OCI-LY1 (cell line): ENCODE data around the gene CDH26.

Experiments
- H2AFZ ChIP-seq: fragments of 200-600 bp; sonication (generic), shearing (Covaris generic); 2 replicates; pipeline ENCODE4 v1.6.0; 2014; ENCODE audit warnings: antibody characterized with exemption, mild to moderate bottlenecking, low read length
- H3F3A ChIP-seq: fragments of 200-600 bp; sonication (generic), shearing (Covaris generic); 2 replicates; pipeline ENCODE4 v1.6.0; 2014; ENCODE audit warnings: mild to moderate bottlenecking, antibody characterized with exemption, low read length, moderate library complexity; ENCODE audit not compliant: insufficient read depth
- H3K27ac ChIP-seq: fragments of 200-600 bp; sonication (generic); 2 replicates; pipeline ENCODE4 v1.5.1; 2014; ENCODE audit warnings: low read length, mixed run types, mild to moderate bottlenecking, low read depth; ENCODE audit not compliant: poor library complexity, severe bottlenecking
- H3K27me3 ChIP-seq: fragments of 200-600 bp; sonication (generic); 2 replicates; pipeline ENCODE4 v1.6.0; 2014; ENCODE audit warnings: antibody characterized with exemption, mild to moderate bottlenecking, low read length, moderate library complexity; ENCODE audit not compliant: insufficient read depth
- H3K36me3 ChIP-seq: fragments of 200-600 bp; sonication (generic); 2 replicates; pipeline ENCODE4 v1.6.1; 2014; ENCODE audit warnings: mild to moderate bottlenecking, antibody characterized with exemption, low read length, moderate library complexity, mixed read lengths; ENCODE audit not compliant: insufficient read depth
- H3K4me1 ChIP-seq: fragments of 200-600 bp; sonication (generic); 2 replicates; pipeline ENCODE4 v1.5.1; 2014; ENCODE audit warnings: mild to moderate bottlenecking, low read length, moderate library complexity; ENCODE audit not compliant: insufficient read depth, severe bottlenecking
- H3K4me2 ChIP-seq: fragments of 200-600 bp; sonication (generic), shearing (Covaris generic); 2 replicates; pipeline ENCODE4 v1.6.1; 2014; ENCODE audit warnings: low read length
- H3K4me3 ChIP-seq: fragments of 200-600 bp; sonication (generic); 2 replicates; pipeline ENCODE4 v1.5.1; 2014; ENCODE audit warnings: low read length, low read depth, mild to moderate bottlenecking, mixed read lengths; ENCODE audit not compliant: poor library complexity, severe bottlenecking
- H3K79me2 ChIP-seq: fragments of 200-600 bp; shearing (Covaris generic); 2 replicates; pipeline ENCODE4 v1.6.1; 2016; ENCODE audit warnings: mixed run types, low read length, mixed read lengths; ENCODE audit not compliant: insufficient read depth
- H3K9ac ChIP-seq: fragments of 200-600 bp; sonication (generic), shearing (Covaris generic); 2 replicates; pipeline ENCODE4 v1.6.1; 2014; ENCODE audit warnings: mild to moderate bottlenecking, low read length, mixed read lengths
- H3K9me2 ChIP-seq: fragments of 200-600 bp; sonication (generic), shearing (Covaris generic); 2 replicates; pipeline ENCODE4 v1.6.1; 2014; ENCODE audit warnings: low read depth, mild to moderate bottlenecking, low read length, mixed read lengths
- H3K9me3 ChIP-seq: fragments of 200-600 bp; shearing (Covaris generic); 2 replicates; pipeline ENCODE4 v1.6.1; 2014; ENCODE audit warnings: low read length, mixed read lengths
- H4K20me1 ChIP-seq: fragments of 200-600 bp; sonication (generic), shearing (Covaris generic); 2 replicates; pipeline ENCODE4 v1.6.0; 2016; ENCODE audit warnings: mild to moderate bottlenecking, low read length; ENCODE audit not compliant: insufficient read depth
- CTCF ChIP-seq: fragments of 200-600 bp; sonication (generic), shearing (Covaris generic); IDR thresholded peaks from 2 replicates; pipeline ENCODE4 v1.5.1; 2017; ENCODE audit warnings: mild to moderate bottlenecking, antibody characterized with exemption, low read length, moderate library complexity, mixed read lengths
- EZH2 ChIP-seq: fragments of 200-600 bp; sonication (generic), shearing (Covaris generic); IDR thresholded peaks from 2 replicates; pipeline ENCODE4 v1.8.0; 2017; ENCODE audit warnings: borderline replicate concordance, mixed run types, mild to moderate bottlenecking, antibody characterized with exemption, low read length, moderate library complexity, mixed read lengths

CDH26 gene

DNA sequence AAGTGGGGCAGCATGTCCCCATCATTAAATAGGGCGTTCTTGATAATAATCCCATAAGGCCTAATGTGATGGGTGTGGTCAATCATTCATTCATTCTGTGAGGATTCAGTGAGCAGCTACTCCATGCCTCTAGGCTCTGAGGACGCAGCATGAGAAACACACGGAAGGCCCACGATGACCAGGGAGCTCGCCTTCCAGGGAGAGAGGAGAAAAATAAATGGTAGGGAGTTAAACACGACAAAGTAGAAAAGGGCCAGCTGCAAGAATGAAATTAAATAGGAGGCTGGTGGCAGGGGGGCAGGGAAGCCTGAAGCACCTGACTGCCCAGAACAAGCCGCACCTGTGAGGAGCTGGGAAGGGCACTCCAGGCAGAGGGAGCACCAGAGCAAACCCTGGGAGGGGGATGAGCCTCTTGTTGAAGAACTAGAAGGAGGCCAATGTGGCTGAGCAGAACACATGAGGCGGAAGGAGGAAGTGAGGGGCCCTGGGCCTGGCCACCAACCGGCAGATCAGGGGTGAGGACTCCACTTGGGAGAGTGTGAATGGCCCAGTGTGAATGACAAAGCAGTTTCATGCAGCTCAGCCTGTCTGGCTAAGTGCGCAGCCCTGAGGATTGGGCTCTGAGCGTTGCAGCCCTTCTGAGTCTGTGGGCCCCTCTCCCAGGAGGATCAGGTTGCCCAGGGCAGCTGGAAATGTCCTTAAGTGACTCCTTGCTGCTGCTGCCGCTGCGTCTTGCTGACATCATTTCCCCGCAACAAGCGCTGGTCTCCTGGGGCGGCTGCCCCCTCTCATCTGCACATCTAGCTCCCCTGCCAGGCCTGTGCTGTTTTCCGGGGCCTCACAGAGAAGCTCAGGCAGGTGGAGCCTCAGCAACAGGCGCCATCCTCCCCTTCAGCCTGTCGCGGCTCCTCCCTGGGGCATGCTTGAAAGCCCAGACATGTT, 99.9 kb downstream of the CDH26 start:
- H2AFZ ChIP-seq = no peak overlapping the region
- no peaks in the 10 kb centered on the region for H3K36me3 ChIP-seq
- H3K9me2 ChIP-seq = no peaks in the 10 kb centered on the region
- no peak overlapping the region for H3K4me2 ChIP-seq
- peaks cover 10% of the 10 kb centered on the region for H3K4me1 ChIP-seq
- no peaks in the 10 kb centered on the region for H3K9me3 ChIP-seq
- no peak overlapping the region for H3K4me3 ChIP-seq
- no peak overlapping the region for H3K9ac ChIP-seq
- no peaks in the 10 kb centered on the region for H3K27me3 ChIP-seq
- TF ChIP-seq EZH2 (no peak), CTCF (no peak)
- H4K20me1 ChIP-seq = no peaks in the 10 kb centered on the region
- H3F3A ChIP-seq = no peaks in the 10 kb centered on the region
- H3K79me2 ChIP-seq = no peaks in the 10 kb centered on the region
- H3K27ac ChIP-seq = no peak overlapping the region

GRCh38 chr20:60058879-60059278, 100.7 kb downstream of the CDH26 start:
- Histone ChIP-seq H3K27me3 (no peaks in the 10 kb centered on the region), H3K4me2 (no peak overlapping the region), H3K4me1 (peaks cover 10% of the 10 kb centered on the region), H3K4me3 (no peak overlapping the region), H2AFZ (no peak overlapping the region), H3K79me2 (no peaks in the 10 kb centered on the region), H3K9ac (no peak overlapping the region), H3K9me2 (no peaks in the 10 kb centered on the region), H3K27ac (no peak overlapping the region), H4K20me1 (no peaks in the 10 kb centered on the region), H3K36me3 (no peaks in the 10 kb centered on the region), H3F3A (no peaks in the 10 kb centered on the region), H3K9me3 (no peaks in the 10 kb centered on the region)
- TF ChIP-seq EZH2 = no peak
- no peak for TF ChIP-seq CTCF

DNA sequence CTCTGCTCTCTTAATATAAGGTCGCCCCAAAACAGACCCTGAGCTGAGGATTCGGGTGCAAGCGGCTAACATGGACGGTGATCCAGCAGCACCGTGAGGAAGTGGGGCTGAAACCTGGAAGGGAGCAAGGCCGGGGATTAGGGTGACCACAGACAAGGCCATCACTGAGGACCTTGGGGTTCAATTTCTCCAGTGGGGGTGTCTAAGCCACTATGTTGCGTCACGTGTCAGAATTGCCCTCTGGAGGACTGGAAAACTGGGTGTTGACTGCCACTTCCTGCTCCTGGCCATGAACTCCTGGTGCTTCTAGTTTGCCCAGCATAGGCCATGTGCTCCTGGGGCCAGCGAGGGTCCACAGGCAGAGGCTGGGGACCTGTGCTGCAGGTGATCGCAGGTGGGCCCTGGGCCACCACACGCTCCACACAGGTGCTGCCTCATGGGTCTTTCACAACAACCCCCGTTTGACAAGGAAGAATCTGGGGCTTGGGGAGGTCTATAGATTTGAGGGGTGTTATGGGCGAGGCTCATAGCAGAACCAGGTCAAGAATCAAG, 101.9 kb downstream of the CDH26 start:
- H3K79me2 ChIP-seq = no peaks in the 10 kb centered on the region
- no peak overlapping the region for H3K9ac ChIP-seq
- peaks cover 10% of the 10 kb centered on the region for H3K4me1 ChIP-seq
- no peaks in the 10 kb centered on the region for H3K9me2 ChIP-seq
- H4K20me1 ChIP-seq = no peaks in the 10 kb centered on the region
- no peak for TF ChIP-seq CTCF
- TF ChIP-seq EZH2 = no peak
- H3F3A ChIP-seq = no peaks in the 10 kb centered on the region
- no peak overlapping the region for H2AFZ ChIP-seq
- no peaks in the 10 kb centered on the region for H3K36me3 ChIP-seq
- H3K4me3 ChIP-seq = no peak overlapping the region
- H3K27me3 ChIP-seq = no peaks in the 10 kb centered on the region
- no peaks in the 10 kb centered on the region for H3K9me3 ChIP-seq
- no peak overlapping the region for H3K27ac ChIP-seq
- no peak overlapping the region for H3K4me2 ChIP-seq
